Progenitor cell of endocrine pancreas (in vitro differentiated cells): Measurements from ENCODE around the gene ARID5B. TPM values are rescaled to one million over a fixed set of nuclear protein-coding genes. Genes with fewer than 3 reads are reported as not detected.

Source experiments
- DNase-seq: peaks from one replicate; pipeline ENCODE4 v3.0.0; 2021; ENCODE audit warnings: low spot score; ENCODE audit not compliant: unreplicated experiment
- H3K27ac Mint-ChIP-seq: 2 replicates; pipeline ENCODE4 v1.8.0; 2021; ENCODE audit warnings: mild to moderate bottlenecking, moderate library complexity, mixed read lengths
- H3K27me3 Mint-ChIP-seq: 2 replicates; pipeline ENCODE4 v1.8.0; 2021; ENCODE audit warnings: mixed read lengths
- H3K36me3 Mint-ChIP-seq: 2 replicates; pipeline ENCODE4 v1.8.0; 2022; ENCODE audit warnings: mixed read lengths; ENCODE audit not compliant: insufficient read depth
- H3K4me1 Mint-ChIP-seq: 2 replicates; pipeline ENCODE4 v1.8.0; 2021; ENCODE audit warnings: low read depth, mixed read lengths
- H3K4me3 Mint-ChIP-seq: 2 replicates; pipeline ENCODE4 v1.8.0; 2021; ENCODE audit warnings: low read depth, mild to moderate bottlenecking, moderate library complexity, mixed read lengths
- H3K9me3 Mint-ChIP-seq: 2 replicates; pipeline ENCODE4 v1.8.0; 2021; ENCODE audit warnings: low read depth, mixed read lengths
- CTCF ChIP-seq: fragments of 200-600 bp; sonication (generic); IDR thresholded peaks from one replicate; pipeline ENCODE4 v1.5.0; 2021; ENCODE audit warnings: antibody characterized with exemption, mild to moderate bottlenecking; ENCODE audit not compliant: unreplicated experiment
- total RNA-seq: library from RNA; stranded (reverse); gene quantifications from 2 replicates; pipeline ENCODE4 v1.2.1, GENCODE V29; 2021

Gene ARID5B
- total RNA-seq, 1 donor from 2014 or later: 19.7 TPM

- peaks cover 10% of the 10 kb centered on the region for H3K4me1 Mint-ChIP-seq
Measured at GRCh38 chr10:62056219-62056618, 154.7 kb downstream of the ARID5B start.

GRCh38 chr10:62056698-62057097 lies 155.2 kb downstream of the ARID5B start:
- H3K9me3 Mint-ChIP-seq: no peaks in the 10 kb centered on the region
- no peak overlapping the region for H3K4me3 Mint-ChIP-seq
- no peak for DNase-seq
- peaks cover 9% of the 10 kb centered on the region for H3K4me1 Mint-ChIP-seq
- H3K36me3 Mint-ChIP-seq: peaks cover 28% of the 10 kb centered on the region
- no peaks in the 10 kb centered on the region for H3K27me3 Mint-ChIP-seq
- TF ChIP-seq CTCF: no peak
- H3K27ac Mint-ChIP-seq: no peak overlapping the region

More at GRCh38 chr10:62056219-62056618, 154.7 kb downstream of the ARID5B start:
- Mint-ChIP-seq H3K27me3 (no peaks in the 10 kb centered on the region), H3K9me3 (no peaks in the 10 kb centered on the region), H3K27ac (no peak overlapping the region), H3K4me3 (no peak overlapping the region), H3K36me3 (peaks cover 30% of the 10 kb centered on the region)
- DNase-seq: no peak
- no peak for TF ChIP-seq CTCF

DNA sequence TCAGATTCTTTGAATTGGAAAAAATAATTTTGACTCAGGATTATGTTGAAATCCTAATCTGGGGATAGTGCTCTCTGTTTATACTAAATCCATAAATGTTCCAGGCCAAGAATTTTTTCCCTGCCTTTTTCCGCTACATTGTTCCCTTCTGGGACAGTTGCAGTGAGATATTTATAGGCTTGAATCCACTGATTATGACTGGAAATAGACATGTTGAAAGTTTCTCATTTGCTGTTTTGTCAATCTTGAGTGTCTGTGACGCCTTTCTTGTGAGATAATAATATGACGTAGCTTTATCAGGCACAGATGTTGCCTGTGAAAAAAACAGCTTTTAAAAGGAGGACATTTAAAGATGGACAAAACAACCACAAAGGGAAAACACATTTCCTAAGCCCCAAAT lies 155.9 kb downstream of the ARID5B start:
- no peak for DNase-seq
- TF ChIP-seq CTCF: no peak
- Mint-ChIP-seq H3K27ac (no peak overlapping the region), H3K36me3 (peaks cover 27% of the 10 kb centered on the region), H3K27me3 (no peaks in the 10 kb centered on the region), H3K9me3 (no peaks in the 10 kb centered on the region), H3K4me1 (peaks cover 9% of the 10 kb centered on the region), H3K4me3 (no peak overlapping the region)

- DNase-seq: no peak
- no peak for TF ChIP-seq CTCF
- Mint-ChIP-seq H3K27me3 (no peaks in the 10 kb centered on the region), H3K36me3 (peaks cover 25% of the 10 kb centered on the region), H3K4me1 (peaks cover 9% of the 10 kb centered on the region), H3K9me3 (no peaks in the 10 kb centered on the region), H3K4me3 (no peak overlapping the region), H3K27ac (no peak overlapping the region)
Measured at GRCh38 chr10:62057850-62058249, 156.4 kb downstream of the ARID5B start.

GRCh38 chr10:62058476-62058875 lies 157.0 kb downstream of the ARID5B start:
- H3K9me3 Mint-ChIP-seq: no peaks in the 10 kb centered on the region
- TF ChIP-seq CTCF: no peak
- H3K36me3 Mint-ChIP-seq: peaks cover 20% of the 10 kb centered on the region
- H3K4me1 Mint-ChIP-seq: peaks cover 9% of the 10 kb centered on the region
- H3K4me3 Mint-ChIP-seq: no peak overlapping the region
- no peak overlapping the region for H3K27ac Mint-ChIP-seq
- no peak for DNase-seq
- no peaks in the 10 kb centered on the region for H3K27me3 Mint-ChIP-seq
